ENCODE measurements around the gene TANGO6. TPM values are rescaled to one million over a fixed set of nuclear protein-coding genes. Genes with fewer than 3 reads are reported as not detected.

TANGO6 gene
- total RNA-seq, 1 experiment from 2014 or later, result 18.2 TPM

- Histone ChIP-seq H3K36me3 (ENCODE audit: control insufficient read depth, insufficient read depth, low read length) (peaks cover 17% of the 10 kb centered on the region), H3K9me3 (no peaks in the 10 kb centered on the region), H3K4me1 (peaks cover 4% of the 10 kb centered on the region; the same call in 1 of the 2 replicates), H3K4me3 (ENCODE audit: low read depth, low read length) (no peak overlapping the region), H3K27me3 (replicated peaks; ENCODE audit: control insufficient read depth, insufficient read depth, low read length) (no peaks in the 10 kb centered on the region)
- Mint-ChIP-seq H3K27ac (ENCODE audit: unreplicated experiment) (no peak overlapping the region), H3K4me1 (ENCODE audit: low read depth, unreplicated experiment) (peaks cover 6% of the 10 kb centered on the region), H3K9me3 (ENCODE audit: unreplicated experiment) (no peaks in the 10 kb centered on the region), H3K36me3 (ENCODE audit: insufficient read depth, unreplicated experiment) (peaks cover 100% of the 10 kb centered on the region), H3K27me3 (ENCODE audit: insufficient read depth, unreplicated experiment) (no peaks in the 10 kb centered on the region), H3K4me3 (ENCODE audit: unreplicated experiment) (no peak overlapping the region)
- intact Hi-C loops (cut with micrococcal nuclease; ENCODE audit: unreplicated experiment), result no loop called here
- TF ChIP-seq CTCF (IDR thresholded peaks at IDR 0.05; ENCODE audit: insufficient read depth in 1 of 2, low read depth in 1 of 2, low read length in 1 of 2, severe bottlenecking in 1 of 2, unreplicated experiment in 1 of 2), result no peak
- no TSS peak for BruUV-seq (replicated peaks)
- DNase-seq, result no peak
- ChIA-PET CTCF (no interaction called here), POLR2A (no interaction called here)
Measured at GRCh38 chr16:68814516-68814915, 28.8 kb upstream of the TANGO6 start.

- ChIA-PET CTCF (interaction anchor here (0.7 to 0.8 kb wide), 3 partner anchors 11 to 294 kb away, joined by 3 to 9 read pairs (median 4); no protein-coding TSS in a partner anchor), POLR2A (interaction anchor here (0.7 to 1.3 kb wide), 2 partner anchors 87 to 737 kb away, joined by 4 to 7 read pairs; no protein-coding TSS in a partner anchor)
- Histone ChIP-seq H3K27me3 (replicated peaks; ENCODE audit: control insufficient read depth, insufficient read depth, low read length) (no peaks in the 10 kb centered on the region), H3K9me3 (no peaks in the 10 kb centered on the region), H3K4me1 (no peaks in the 10 kb centered on the region), H3K36me3 (ENCODE audit: control insufficient read depth, insufficient read depth, low read length) (peaks cover 35% of the 10 kb centered on the region), H3K4me3 (ENCODE audit: low read depth, low read length) (no peak overlapping the region)
- peaks cover 93% of the 10 kb centered on the region for H3K36me3 Mint-ChIP-seq (ENCODE audit: insufficient read depth, unreplicated experiment)
- H3K27ac Mint-ChIP-seq (ENCODE audit: unreplicated experiment), result peak overlapping the region; percentile 46
- no TSS peak for BruUV-seq (replicated peaks)
- H3K9me3 Mint-ChIP-seq (ENCODE audit: unreplicated experiment), result no peaks in the 10 kb centered on the region
- H3K4me3 Mint-ChIP-seq (ENCODE audit: unreplicated experiment), result no peak overlapping the region
- TF ChIP-seq CTCF (IDR thresholded peaks at IDR 0.05; ENCODE audit: insufficient read depth in 1 of 2, low read depth in 1 of 2, low read length in 1 of 2, severe bottlenecking in 1 of 2, unreplicated experiment in 1 of 2), result no peak
- H3K27me3 Mint-ChIP-seq (ENCODE audit: insufficient read depth, unreplicated experiment), result no peaks in the 10 kb centered on the region
- peak in 1 of 2 experiments; percentile 43 for DNase-seq
- H3K4me1 Mint-ChIP-seq (ENCODE audit: low read depth, unreplicated experiment), result peaks cover 8% of the 10 kb centered on the region
- intact Hi-C loops (cut with micrococcal nuclease; ENCODE audit: unreplicated experiment), result no loop called here
Measured at GRCh38 chr16:68823401-68824135, 19.8 kb upstream of the TANGO6 start.

- Mint-ChIP-seq H3K27ac (ENCODE audit: unreplicated experiment) (no peak overlapping the region), H3K4me3 (ENCODE audit: unreplicated experiment) (no peak overlapping the region), H3K36me3 (ENCODE audit: insufficient read depth, unreplicated experiment) (peaks cover 93% of the 10 kb centered on the region), H3K9me3 (ENCODE audit: unreplicated experiment) (no peaks in the 10 kb centered on the region), H3K27me3 (ENCODE audit: insufficient read depth, unreplicated experiment) (no peaks in the 10 kb centered on the region), H3K4me1 (ENCODE audit: low read depth, unreplicated experiment) (peaks cover 10% of the 10 kb centered on the region)
- ChIA-PET CTCF (no interaction called here), POLR2A (no interaction called here)
- H3K36me3 ChIP-seq (ENCODE audit: control insufficient read depth, insufficient read depth, low read length), result peaks cover 32% of the 10 kb centered on the region
- no peaks in the 10 kb centered on the region for H3K4me1 ChIP-seq
- no peaks in the 10 kb centered on the region for H3K9me3 ChIP-seq
- peak; percentile 7 to 24 for TF ChIP-seq CTCF (IDR thresholded peaks at IDR 0.05; ENCODE audit: insufficient read depth in 1 of 2, low read depth in 1 of 2, low read length in 1 of 2, severe bottlenecking in 1 of 2, unreplicated experiment in 1 of 2)
- no peak for DNase-seq
- no TSS peak for BruUV-seq (replicated peaks)
- H3K27me3 ChIP-seq (replicated peaks; ENCODE audit: control insufficient read depth, insufficient read depth, low read length), result no peaks in the 10 kb centered on the region
- intact Hi-C loops (cut with micrococcal nuclease; ENCODE audit: unreplicated experiment), result no loop called here
- no peak overlapping the region for H3K4me3 ChIP-seq (ENCODE audit: low read depth, low read length)
Measured at GRCh38 chr16:68825427-68825826, 17.9 kb upstream of the TANGO6 start.
